H1 (cell line): Measurements from ENCODE around the gene RUNX1. TPM values are rescaled to one million over a fixed set of nuclear protein-coding genes. Genes with fewer than 3 reads are reported as not detected.

Experiments used
- ATF2 ChIP-seq: IDR thresholded peaks from 2 replicates; pipeline ENCODE4 v1.6.1; 2012; ENCODE audit warnings: low read length, inconsistent platforms
- MAFK ChIP-seq: IDR thresholded peaks from 2 replicates; pipeline ENCODE4 v1.6.1; 2012; ENCODE audit warnings: low read depth, mild to moderate bottlenecking, improper control_type of control experiment, low read length
- polyA plus RNA-seq, 7 experiments: library from polyadenylated mRNA; depleted of rRNA in 3 of 7; stranded (reverse) in 5 of 7; unstranded in 2 of 7; fragments of >200 nt in 5 of 7; fragments of 200-250 nt in 2 of 7; gene quantifications; 1 replicate in 5 of 7; 2 replicates in 1 of 7; 4 replicates in 1 of 7; pipeline versions ENCODE4 v1.2.1 to v1.2.3, GENCODE V29; 2011 to 2013; ENCODE audit warnings: missing spikeins in 2 of 7, mixed read lengths in 2 of 7
- total RNA-seq: library from RNA; stranded (reverse); fragmentation: NEBNext Ultra II Directional; extraction: Animal tissue kit (Norgen Biotek cat#: 25700); gene quantifications from 2 replicates; pipeline ENCODE4 v1.2.1, GENCODE V29; 2021

Gene RUNX1
- total and polyA plus RNA-seq, 2 of the 8 experiments (the other 6 are each of a cell fraction or from before 2014, with no cell fraction given) = 0.20 to 0.60 TPM

- TF ChIP-seq ATF2 (no peak), MAFK (no peak)
These were observed 253.4 kb downstream of the RUNX1 start (continued) for GRCh38 chr21:34795548-34796180.
